Neural progenitor cell (in vitro differentiated cells): ENCODE measurements around the gene DMPK.

Source experiments
- EZH2 ChIP-seq: fragments of 200-600 bp; sonication (generic); IDR thresholded peaks from 2 replicates; pipeline ENCODE4 v1.6.1; 2017; ENCODE audit warnings: antibody characterized with exemption, mild to moderate bottlenecking, moderate library complexity
- TF ChIP-seq, protein P1 (sequence below): fragments of 200-600 bp; sonication (generic); IDR thresholded peaks from 2 replicates; pipeline ENCODE4 v1.5.1; 2017; ENCODE audit warnings: antibody characterized with exemption, mild to moderate bottlenecking

GRCh38 chr19:45782820-45783785 lies 813 bp upstream of the DMPK start:
- TF ChIP-seq, protein P1, sequence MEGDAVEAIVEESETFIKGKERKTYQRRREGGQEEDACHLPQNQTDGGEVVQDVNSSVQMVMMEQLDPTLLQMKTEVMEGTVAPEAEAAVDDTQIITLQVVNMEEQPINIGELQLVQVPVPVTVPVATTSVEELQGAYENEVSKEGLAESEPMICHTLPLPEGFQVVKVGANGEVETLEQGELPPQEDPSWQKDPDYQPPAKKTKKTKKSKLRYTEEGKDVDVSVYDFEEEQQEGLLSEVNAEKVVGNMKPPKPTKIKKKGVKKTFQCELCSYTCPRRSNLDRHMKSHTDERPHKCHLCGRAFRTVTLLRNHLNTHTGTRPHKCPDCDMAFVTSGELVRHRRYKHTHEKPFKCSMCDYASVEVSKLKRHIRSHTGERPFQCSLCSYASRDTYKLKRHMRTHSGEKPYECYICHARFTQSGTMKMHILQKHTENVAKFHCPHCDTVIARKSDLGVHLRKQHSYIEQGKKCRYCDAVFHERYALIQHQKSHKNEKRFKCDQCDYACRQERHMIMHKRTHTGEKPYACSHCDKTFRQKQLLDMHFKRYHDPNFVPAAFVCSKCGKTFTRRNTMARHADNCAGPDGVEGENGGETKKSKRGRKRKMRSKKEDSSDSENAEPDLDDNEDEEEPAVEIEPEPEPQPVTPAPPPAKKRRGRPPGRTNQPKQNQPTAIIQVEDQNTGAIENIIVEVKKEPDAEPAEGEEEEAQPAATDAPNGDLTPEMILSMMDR = no peak
- no peak for TF ChIP-seq EZH2
